H9 (cell line): ENCODE results near the gene SRGAP1. TPM values are rescaled to one million over a fixed set of nuclear protein-coding genes. Genes with fewer than 3 reads are reported as not detected.

Experiments used
- DNase-seq: peaks from one replicate; pipeline ENCODE4 v3.0.0-alpha.2; 2017
- H2AFZ ChIP-seq: one replicate; pipeline ENCODE4 v1.6.1; 2013; ENCODE audit warnings: mild to moderate bottlenecking, low read length, control low read depth, moderate library complexity
- H2AK5ac ChIP-seq: 2 replicates; pipeline ENCODE4 v1.6.1; 2013; ENCODE audit warnings: low read length, control low read depth, mixed read lengths; ENCODE audit not compliant: insufficient read length
- H2BK120ac ChIP-seq: one replicate; pipeline ENCODE4 v1.6.1; 2013; ENCODE audit warnings: low read depth, mild to moderate bottlenecking, low read length, control low read depth, inconsistent platforms; ENCODE audit not compliant: poor library complexity, severe bottlenecking
- H2BK12ac ChIP-seq: 2 replicates; pipeline ENCODE4 v1.6.1; 2013; ENCODE audit warnings: low read length, control low read depth, mixed read lengths, low read depth; ENCODE audit not compliant: insufficient read length
- H2BK15ac ChIP-seq: 2 replicates; pipeline ENCODE4 v1.6.1; 2013; ENCODE audit warnings: low read depth, low read length, control low read depth
- H2BK20ac ChIP-seq: one replicate; pipeline ENCODE4 v1.6.1; 2013; ENCODE audit warnings: low read depth, mild to moderate bottlenecking, low read length, control low read depth, inconsistent platforms; ENCODE audit not compliant: poor library complexity, severe bottlenecking
- H2BK5ac ChIP-seq: 2 replicates; pipeline ENCODE4 v1.6.1; 2013; ENCODE audit warnings: low read length, control low read depth, mixed read lengths; ENCODE audit not compliant: insufficient read length
- H3K14ac ChIP-seq: 2 replicates; pipeline ENCODE4 v1.6.1; 2013; ENCODE audit warnings: low read length, control low read depth; ENCODE audit not compliant: insufficient read depth
- H3K18ac ChIP-seq: 2 replicates; pipeline ENCODE4 v1.6.1; 2013; ENCODE audit warnings: low read depth, mild to moderate bottlenecking, mixed read lengths, low read length, control low read depth; ENCODE audit not compliant: insufficient read length
- H3K23ac ChIP-seq: 2 replicates; pipeline ENCODE4 v1.6.1; 2013; ENCODE audit warnings: low read length, control low read depth, mixed read lengths, low read depth; ENCODE audit not compliant: insufficient read length
- H3K23me2 ChIP-seq: 2 replicates; pipeline ENCODE4 v1.6.1; 2013; ENCODE audit warnings: low read depth, mild to moderate bottlenecking, mixed read lengths, low read length, control low read depth; ENCODE audit not compliant: insufficient read length, poor library complexity, severe bottlenecking
- H3K27ac ChIP-seq: 2 replicates; pipeline ENCODE4 v1.5.1; 2013; ENCODE audit warnings: low read length, control low read depth, mixed read lengths, low read depth; ENCODE audit not compliant: insufficient read length
- H3K27me3 ChIP-seq: 2 replicates; pipeline ENCODE4 v1.6.1; 2013; ENCODE audit warnings: low read length, control low read depth, inconsistent platforms; ENCODE audit not compliant: insufficient read depth
- H3K4ac ChIP-seq: 2 replicates; pipeline ENCODE4 v1.6.1; 2013; ENCODE audit warnings: low read depth, mild to moderate bottlenecking, control low read depth, inconsistent platforms, low read length, moderate library complexity
- H3K4me1 ChIP-seq: 2 replicates; pipeline ENCODE4 v1.6.1; 2013; ENCODE audit warnings: low read length, control low read depth, inconsistent platforms; ENCODE audit not compliant: insufficient read depth
- H3K4me2 ChIP-seq: 2 replicates; pipeline ENCODE4 v1.6.1; 2013; ENCODE audit warnings: low read length, control low read depth, mixed read lengths; ENCODE audit not compliant: insufficient read length, insufficient read depth
- H3K56ac ChIP-seq: 2 replicates; pipeline ENCODE4 v1.6.1; 2013; ENCODE audit warnings: low read depth, mild to moderate bottlenecking, mixed read lengths, low read length, control low read depth; ENCODE audit not compliant: insufficient read length
- H3K79me1 ChIP-seq: 2 replicates; pipeline ENCODE4 v1.6.1; 2013; ENCODE audit warnings: low read depth, mild to moderate bottlenecking, moderate library complexity, low read length, control low read depth, inconsistent platforms; ENCODE audit not compliant: insufficient read depth, poor library complexity, severe bottlenecking
- H3K79me2 ChIP-seq: 2 replicates; pipeline ENCODE4 v1.6.1; 2013; ENCODE audit warnings: low read length, control low read depth, inconsistent platforms; ENCODE audit not compliant: insufficient read depth
- H3K9ac ChIP-seq: 2 replicates; pipeline ENCODE4 v1.6.1; 2013; ENCODE audit warnings: low read length, control low read depth, mixed read lengths; ENCODE audit not compliant: insufficient read length; ENCODE audit errors: extremely low read depth
- H3K9me3 ChIP-seq: one replicate; pipeline ENCODE4 v1.6.1; 2013; ENCODE audit warnings: low read depth, low read length, inconsistent platforms; ENCODE audit not compliant: control insufficient read depth
- H3T11ph ChIP-seq: one replicate; pipeline ENCODE4 v1.6.1; 2013; ENCODE audit warnings: mild to moderate bottlenecking, low read length, control low read depth, inconsistent platforms
- H4K20me1 ChIP-seq: one replicate; pipeline ENCODE4 v1.6.1; 2013; ENCODE audit not compliant: control insufficient read depth, insufficient read length, insufficient read depth
- H4K5ac ChIP-seq: 2 replicates; pipeline ENCODE4 v1.6.1; 2013; ENCODE audit warnings: low read depth, mild to moderate bottlenecking, mixed read lengths, low read length, control low read depth; ENCODE audit not compliant: insufficient read length
- H4K8ac ChIP-seq: replicated peaks from 2 replicates; pipeline ENCODE4 v1.6.1; 2013; ENCODE audit warnings: low read length, control low read depth, mixed read lengths, low read depth; ENCODE audit not compliant: insufficient read length
- H4K91ac ChIP-seq: 2 replicates; pipeline ENCODE4 v1.6.1; 2013; ENCODE audit warnings: low read depth, mild to moderate bottlenecking, moderate library complexity, mixed read lengths, low read length, control low read depth; ENCODE audit not compliant: insufficient read length
- H3K27ac Mint-ChIP-seq, 3 experiments: 2 replicates in 2 of 3; 3 replicates in 1 of 3; pipeline ENCODE4 v1.8.0; 2020 to 2021; ENCODE audit warnings: mixed read lengths in 3 of 3, mild to moderate bottlenecking in 1 of 3, moderate library complexity in 1 of 3
- H3K27me3 Mint-ChIP-seq: 2 replicates; pipeline ENCODE4 v1.8.0; 2021; ENCODE audit warnings: low read depth, mild to moderate bottlenecking, moderate library complexity, mixed read lengths
- H3K36me3 Mint-ChIP-seq, 3 experiments: 2 replicates in 2 of 3; 3 replicates in 1 of 3; pipeline ENCODE4 v1.8.0; 2020 to 2021; ENCODE audit warnings: low read depth in 3 of 3, mixed read lengths in 3 of 3; ENCODE audit not compliant: insufficient read depth in 1 of 3
- H3K4me1 Mint-ChIP-seq, 2 experiments: 2 replicates each; pipeline ENCODE4 v1.8.0; 2020; ENCODE audit warnings: mixed read lengths in 2 of 2
- H3K4me3 Mint-ChIP-seq, 2 experiments: 2 replicates in 1 of 2; 3 replicates in 1 of 2; pipeline ENCODE4 v1.8.0; 2020 to 2021; ENCODE audit warnings: mild to moderate bottlenecking in 2 of 2, mixed read lengths in 2 of 2, moderate library complexity in 1 of 2
- H3K9me3 Mint-ChIP-seq, 2 experiments: 2 replicates in 1 of 2; 3 replicates in 1 of 2; pipeline ENCODE4 v1.8.0; 2020; ENCODE audit warnings: mild to moderate bottlenecking in 2 of 2, mixed read lengths in 2 of 2, moderate library complexity in 1 of 2
- CTCF ChIP-seq: fragments of 200-600 bp; sonication (generic); conservative IDR thresholded peaks from 3 replicates; pipeline ENCODE4 v1.8.0; 2021; ENCODE audit warnings: antibody characterized with exemption, mild to moderate bottlenecking
- WGBS: extraction: QIAGEN DNeasy Blood & Tissue Kit; methylation state at CpG from one replicate; pipeline ENCODE4 v1.1.7; 2013; ENCODE audit warnings: missing lambda C conversion rate, low lambda C conversion rate, mixed read lengths; ENCODE audit not compliant: insufficient read length; ENCODE audit errors: extremely low coverage; 5-methylcytosine and 5-hydroxymethylcytosine counted together
- total RNA-seq: library from RNA; stranded (reverse); gene quantifications from 2 replicates; pipeline ENCODE4 v1.2.1, GENCODE V29; 2021

SRGAP1 gene
- total RNA-seq, 1 experiment from 2014 or later = 4.8 TPM

- Mint-ChIP-seq H3K27me3 (no peaks in the 10 kb centered on the region), H3K4me3 (no peak overlapping the region), H3K4me1 (peaks cover 49 to 54% of the 10 kb centered on the region in 2 experiments), H3K27ac (no peak overlapping the region; a peak in 1 of 7 replicates), H3K9me3 (no peaks in the 10 kb centered on the region), H3K36me3 (no peaks in the 10 kb centered on the region)
- no peak overlapping the region for H2BK12ac ChIP-seq
- H3K9ac ChIP-seq = no peak overlapping the region
- H2AFZ ChIP-seq = no peak overlapping the region
- no peak overlapping the region for H2BK20ac ChIP-seq
- no peaks in the 10 kb centered on the region for H3K9me3 ChIP-seq
- DNase-seq = no peak
- H3K27me3 ChIP-seq = no peaks in the 10 kb centered on the region
- no peak overlapping the region for H3K56ac ChIP-seq
- no peak overlapping the region for H3K27ac ChIP-seq
- no peak overlapping the region for H4K91ac ChIP-seq
- H3T11ph ChIP-seq = no peak overlapping the region
- H3K23ac ChIP-seq = no peak overlapping the region
- no peaks in the 10 kb centered on the region for H4K20me1 ChIP-seq
- no peak overlapping the region for H2BK120ac ChIP-seq
- no peak overlapping the region for H2BK5ac ChIP-seq
- peaks cover 4% of the 10 kb centered on the region for H3K79me1 ChIP-seq
- no CpG with 5 or more reads among the region's 3 CpGs for WGBS
- no peaks in the 10 kb centered on the region for H3K79me2 ChIP-seq
- H3K4me1 ChIP-seq = peaks cover 10% of the 10 kb centered on the region; the same call in 1 of the 2 replicates
- no peaks in the 10 kb centered on the region for H3K23me2 ChIP-seq
- H3K4me2 ChIP-seq = no peak overlapping the region
- no peak overlapping the region for H2BK15ac ChIP-seq
- no peak overlapping the region for H3K18ac ChIP-seq
- no peak overlapping the region for H3K14ac ChIP-seq
- H4K8ac ChIP-seq = no peak overlapping the region
- H2AK5ac ChIP-seq = no peak overlapping the region
- H4K5ac ChIP-seq = no peak overlapping the region
- TF ChIP-seq CTCF = no peak
- no peak overlapping the region for H3K4ac ChIP-seq
These were observed 22.6 kb downstream of the SRGAP1 start for GRCh38 chr12:63867053-63867452.
